Stimulated activated CD8-positive, alpha-beta memory T cell treated with anti-CD3 and anti-CD28 coated beads, Interleukin-15, amount 100 ng/mL, for 48 hours (primary cell): ENCODE measurements around the gene NOSTRIN.
"Not testable (repeated sequence)": the region's sequence is repeated elsewhere in the genome, so short reads cannot be mapped to it uniquely, and the experiment has no call there.

Source experiments
- DNase-seq, 2 donors: peaks; one replicate each; pipeline ENCODE4 v3.0.0-alpha.2; 2020; ENCODE audit warnings: low read depth in 2 of 2

Gene NOSTRIN

GRCh38 chr2:168819829-168820489 is 17.5 kb downstream of the NOSTRIN start:
- DNase-seq: no peak

GRCh38 chr2:168821577-168821976 is 19.1 kb downstream of the NOSTRIN start:
- no peak for DNase-seq

GRCh38 chr2:168821992-168822391 is 19.6 kb downstream of the NOSTRIN start:
- DNase-seq: no peak

GRCh38 chr2:168825126-168825525 is 22.7 kb downstream of the NOSTRIN start:
- no peak for DNase-seq

GRCh38 chr2:168830958-168831357 is 28.5 kb downstream of the NOSTRIN start:
- DNase-seq: no peak

- no peak for DNase-seq
These were observed 29.2 kb downstream of the NOSTRIN start for GRCh38 chr2:168831662-168832061.

GRCh38 chr2:168835969-168836368 is 33.5 kb downstream of the NOSTRIN start:
- DNase-seq: no peak

- DNase-seq: no peak
These were observed 39.0 kb downstream of the NOSTRIN start for GRCh38 chr2:168841445-168841844.

- no peak for DNase-seq
These were observed 40.8 kb downstream of the NOSTRIN start for GRCh38 chr2:168843253-168843652.

- no peak for DNase-seq
These were observed 45.8 kb downstream of the NOSTRIN start for GRCh38 chr2:168848225-168848624.

- no peak for DNase-seq
These were observed 47.2 kb downstream of the NOSTRIN start for GRCh38 chr2:168849610-168850009.

GRCh38 chr2:168850846-168851245 is 48.4 kb downstream of the NOSTRIN start:
- DNase-seq: no peak

- no peak for DNase-seq
These were observed 49.4 kb downstream of the NOSTRIN start for GRCh38 chr2:168851674-168852320.

- DNase-seq: no peak
These were observed 50.0 kb downstream of the NOSTRIN start for GRCh38 chr2:168852481-168852880.

GRCh38 chr2:168853471-168853870 is 51.0 kb downstream of the NOSTRIN start:
- DNase-seq: no peak

- no peak for DNase-seq
These were observed 52.2 kb downstream of the NOSTRIN start for GRCh38 chr2:168854651-168855050.

- no peak for DNase-seq
These were observed 53.2 kb downstream of the NOSTRIN start for GRCh38 chr2:168855601-168856000.

- no peak for DNase-seq
These were observed 55.7 kb downstream of the NOSTRIN start for GRCh38 chr2:168858146-168858545.

GRCh38 chr2:168867164-168867563 is 64.7 kb downstream of the NOSTRIN start:
- DNase-seq: not testable (repeated sequence)

GRCh38 chr2:168870369-168870768 is 67.9 kb downstream of the NOSTRIN start:
- DNase-seq: not testable (repeated sequence)

- not testable (repeated sequence) for DNase-seq
These were observed 68.4 kb downstream of the NOSTRIN start for GRCh38 chr2:168870824-168871223.

GRCh38 chr2:168874368-168875054 is 72.1 kb downstream of the NOSTRIN start:
- no peak for DNase-seq

- DNase-seq: not testable (repeated sequence)
These were observed 79.7 kb downstream of the NOSTRIN start for GRCh38 chr2:168882163-168882562.
